Endothelial cell of umbilical vein (primary cell): ENCODE results near the gene FYB1. TPM values are rescaled to one million over a fixed set of nuclear protein-coding genes. Genes with fewer than 3 reads are reported as not detected.

Experiments used
- BruUV-seq: library from RNA; stranded (reverse); fragments of 400-500 nt; replicated peaks from 2 replicates; lab custom pipeline; 2021; lab: Mats Ljungman, UMichigan
- CTCF ChIA-PET: fragments of 300-600, 350-600 bp; sonication (Branson Sonifier 250); formaldehyde crosslinking; loops from one replicate; lab custom pipeline; 2021; ENCODE audit warnings: antibody characterized with exemption, inconsistent platforms; lab: Charles Lee
- POLR2A ChIA-PET: fragments of 300-600, 350-600 bp; sonication (Branson Sonifier 250); formaldehyde crosslinking; loops from one replicate; lab custom pipeline; 2021; ENCODE audit warnings: antibody characterized with exemption, inconsistent platforms; lab: Charles Lee
- DNase-seq: peaks from one replicate; pipeline ENCODE4 v3.0.0-alpha.2; 2011; ENCODE audit warnings: low read depth, low spot score
- FAIRE-seq: peaks from 2 replicates; lab custom pipeline; 2011; peaks lifted over from hg19 to GRCh38; lab: Jason Lieb, UNC
- H2AFZ ChIP-seq: 2 replicates; pipeline ENCODE4 v1.6.0; 2012; ENCODE audit warnings: low read depth, low read length, control low read depth, inconsistent platforms
- H3K27ac ChIP-seq: 2 replicates; pipeline ENCODE4 v1.5.1; 2011; ENCODE audit warnings: low read depth, mild to moderate bottlenecking, control low read depth, low read length, moderate library complexity; ENCODE audit not compliant: insufficient read depth
- H3K27me3 ChIP-seq, 2 experiments: 2 replicates each; pipeline versions ENCODE4 v1.6.0 to v1.6.1; 2011; ENCODE audit warnings: low read length in 2 of 2, mixed read lengths in 1 of 2; ENCODE audit not compliant: control insufficient read depth in 2 of 2, insufficient read depth in 2 of 2
- H3K36me3 ChIP-seq, 2 experiments: 2 replicates in 1 of 2; 3 replicates in 1 of 2; pipeline ENCODE4 v1.5.1; 2011; ENCODE audit warnings: low read length in 2 of 2, mild to moderate bottlenecking in 1 of 2, moderate library complexity in 1 of 2; ENCODE audit not compliant: control insufficient read depth in 2 of 2, insufficient read depth in 2 of 2; ENCODE audit errors: extremely low read depth in 1 of 2
- H3K4me1 ChIP-seq: 3 replicates; pipeline ENCODE4 v1.5.1; 2011; ENCODE audit warnings: mild to moderate bottlenecking, low read length; ENCODE audit not compliant: control insufficient read depth, insufficient read depth; ENCODE audit errors: extremely low read depth
- H3K4me2 ChIP-seq: 2 replicates; pipeline ENCODE4 v1.6.1; 2011; ENCODE audit warnings: low read length, control low read depth, mixed read lengths; ENCODE audit not compliant: insufficient read depth
- H3K4me3 ChIP-seq, 3 experiments: fragments of 200-600 bp in 1 of 3; sonication (generic), shearing (Covaris generic) in 1 of 3; replicated peaks in 1 of 3; 2 replicates each; pipeline ENCODE4 v1.5.1; 2011 to 2016; ENCODE audit warnings: control low read depth in 3 of 3, low read length in 3 of 3, mild to moderate bottlenecking in 2 of 3, inconsistent platforms in 1 of 3, low read depth in 1 of 3, moderate library complexity in 1 of 3; ENCODE audit not compliant: insufficient read depth in 1 of 3
- H3K79me2 ChIP-seq: 2 replicates; pipeline ENCODE4 v1.6.0; 2012; ENCODE audit warnings: low read length, inconsistent platforms; ENCODE audit not compliant: control insufficient read depth, insufficient read depth
- H3K9ac ChIP-seq: replicated peaks from 2 replicates; pipeline ENCODE3; 2011; ENCODE audit warnings: low read length, control low read depth; ENCODE audit not compliant: insufficient read depth; ENCODE audit errors: extremely low read depth
- H3K9me1 ChIP-seq: replicated peaks from 3 replicates; pipeline ENCODE4 v1.6.0; 2011; ENCODE audit warnings: mild to moderate bottlenecking, low read length; ENCODE audit not compliant: control insufficient read depth, insufficient read depth; ENCODE audit errors: extremely low read depth
- H3K9me3 ChIP-seq: replicated peaks from 2 replicates; pipeline ENCODE4 v1.5.1; 2012; ENCODE audit warnings: low read length, inconsistent platforms; ENCODE audit not compliant: control insufficient read depth, insufficient read depth
- H4K20me1 ChIP-seq: replicated peaks from 2 replicates; pipeline ENCODE3; 2011; ENCODE audit warnings: mild to moderate bottlenecking, low read length; ENCODE audit not compliant: control insufficient read depth, insufficient read depth; ENCODE audit errors: extremely low read depth
- FOS ChIP-seq: IDR thresholded peaks from 2 replicates; pipeline ENCODE4 v1.6.1; 2011; ENCODE audit warnings: mild to moderate bottlenecking, low read length, moderate library complexity, borderline replicate concordance; ENCODE audit not compliant: insufficient read depth
- JUN ChIP-seq: IDR thresholded peaks from 2 replicates; pipeline ENCODE4 v1.6.1; 2011; ENCODE audit warnings: borderline replicate concordance, low read depth; ENCODE audit not compliant: insufficient read length, insufficient read depth
- MAX ChIP-seq: IDR thresholded peaks from 2 replicates; pipeline ENCODE4 v1.6.1; 2011; ENCODE audit not compliant: insufficient read depth, insufficient read length
- POLR2A ChIP-seq: IDR thresholded peaks from 2 replicates; pipeline ENCODE4 v1.6.1; 2012; ENCODE audit warnings: low read depth, mild to moderate bottlenecking, control low read depth, low read length
- POLR2AphosphoS5 ChIP-seq: IDR thresholded peaks from 2 replicates; pipeline ENCODE4 v1.6.1; 2012; ENCODE audit warnings: low read depth, mild to moderate bottlenecking, control low read depth, low read length, moderate library complexity; ENCODE audit not compliant: insufficient read depth
- dilution Hi-C: fragments of 300-500 bp; cut with MboI; formaldehyde crosslinking; loops from one replicate; pipeline ENCODE4 v1.15.0; 2019; ENCODE audit warnings: low sequenced_read_pairs; ENCODE audit not compliant: extremely low pct_ligation_motif_present
- intact Hi-C: fragments of 100-400 bp; cut with micrococcal nuclease; formaldehyde crosslinking; loops from one replicate; pipeline ENCODE4 v1.10.0; 2022
- polyA plus RNA-seq, 4 experiments: library from polyadenylated mRNA; depleted of rRNA in 3 of 4; stranded (reverse) in 3 of 4; unstranded in 1 of 4; fragments of >200 nt; gene quantifications; 2 replicates each; pipeline versions ENCODE4 v1.2.1 to v1.2.3, GENCODE V29; 2011 to 2012; ENCODE audit warnings: missing spikeins in 1 of 4
- total RNA-seq: library from RNA; stranded (reverse); gene quantifications from 2 replicates; pipeline ENCODE4 v1.2.3, GENCODE V29; 2021

The FYB1 gene
- total and polyA plus RNA-seq, 2 donors (not counting 3 experiments of a cell fraction or from before 2014, with no cell fraction given) = 0.44 TPM; not detected in 1

- CTCF ChIA-PET = no interaction called here
These were observed 9.4 kb downstream of the FYB1 start for GRCh38 chr5:39209924-39210323.

GRCh38 chr5:39208471-39208870 is 10.9 kb downstream of the FYB1 start:
- no peak for DNase-seq
- H3K79me2 ChIP-seq = no peaks in the 10 kb centered on the region
- ChIA-PET CTCF (interaction anchor here (0.7 kb wide), 1 partner anchor 9 kb away, joined by 3 read pairs; no protein-coding TSS in a partner anchor), POLR2A (no interaction called here)
- no peaks in the 10 kb centered on the region for H3K9me3 ChIP-seq
- TF ChIP-seq POLR2A = no peak
- no peak for TF ChIP-seq FOS
- TF ChIP-seq POLR2AphosphoS5 = no peak
- no peak for TF ChIP-seq MAX
- intact Hi-C loops = no loop called here
- H2AFZ ChIP-seq = no peak overlapping the region
- no peak overlapping the region for H3K4me3 ChIP-seq
- H3K27ac ChIP-seq = no peak overlapping the region
- BruUV-seq = no TSS peak
- dilution Hi-C loops = no loop called here
- H4K20me1 ChIP-seq = no peaks in the 10 kb centered on the region
- no peaks in the 10 kb centered on the region for H3K27me3 ChIP-seq
- no peak for FAIRE-seq
- no peak overlapping the region for H3K4me2 ChIP-seq
- no peaks in the 10 kb centered on the region for H3K36me3 ChIP-seq
- H3K4me1 ChIP-seq = no peaks in the 10 kb centered on the region
- no peak overlapping the region for H3K9ac ChIP-seq
- no peaks in the 10 kb centered on the region for H3K9me1 ChIP-seq

More at GRCh38 chr5:39209924-39210323, 9.4 kb downstream of the FYB1 start:
- H3K27me3 ChIP-seq = no peaks in the 10 kb centered on the region
- H3K27ac ChIP-seq = no peak overlapping the region
- H3K9ac ChIP-seq = no peak overlapping the region
- no peaks in the 10 kb centered on the region for H3K9me1 ChIP-seq
- intact Hi-C loops = loop anchor here (10.0 kb wide), 1 partner anchor 135 kb away; the partner anchor contains the start of gene RICTOR
- H3K4me1 ChIP-seq = no peaks in the 10 kb centered on the region
- BruUV-seq = no TSS peak
- H3K4me2 ChIP-seq = no peak overlapping the region
- H3K4me3 ChIP-seq = no peak overlapping the region
- no peaks in the 10 kb centered on the region for H3K79me2 ChIP-seq
- TF ChIP-seq FOS = no peak
- no peak for TF ChIP-seq JUN
- TF ChIP-seq POLR2AphosphoS5 = no peak
- dilution Hi-C loops = no loop called here
- no peak overlapping the region for H2AFZ ChIP-seq
- H3K9me3 ChIP-seq = no peaks in the 10 kb centered on the region
- FAIRE-seq (no peak), DNase-seq (no peak)
- no peaks in the 10 kb centered on the region for H3K36me3 ChIP-seq
- H4K20me1 ChIP-seq = no peaks in the 10 kb centered on the region
- POLR2A ChIA-PET = no interaction called here
